Vagina (tissue), 2 donors: Measurements from ENCODE around the gene SAC3D1.

Source experiments
- POLR2A ChIP-seq, 2 donors: fragments of 450-650 bp; IDR thresholded peaks; one replicate each; pipeline ENCODE4 v1.6.1; 2017; ENCODE audit warnings: antibody characterized with exemption in 2 of 2, mild to moderate bottlenecking in 2 of 2, moderate library complexity in 2 of 2
- TF ChIP-seq, protein P1 (sequence below), 3 experiments: fragments of 450-650 bp in 2 of 3; fragments of 200-600 bp in 1 of 3; sonication (generic) in 1 of 3; IDR thresholded peaks; one replicate each; pipeline ENCODE4 v1.5.1; 2017 to 2019; ENCODE audit warnings: antibody characterized with exemption in 3 of 3, mild to moderate bottlenecking in 2 of 3, moderate library complexity in 2 of 3

DNA sequence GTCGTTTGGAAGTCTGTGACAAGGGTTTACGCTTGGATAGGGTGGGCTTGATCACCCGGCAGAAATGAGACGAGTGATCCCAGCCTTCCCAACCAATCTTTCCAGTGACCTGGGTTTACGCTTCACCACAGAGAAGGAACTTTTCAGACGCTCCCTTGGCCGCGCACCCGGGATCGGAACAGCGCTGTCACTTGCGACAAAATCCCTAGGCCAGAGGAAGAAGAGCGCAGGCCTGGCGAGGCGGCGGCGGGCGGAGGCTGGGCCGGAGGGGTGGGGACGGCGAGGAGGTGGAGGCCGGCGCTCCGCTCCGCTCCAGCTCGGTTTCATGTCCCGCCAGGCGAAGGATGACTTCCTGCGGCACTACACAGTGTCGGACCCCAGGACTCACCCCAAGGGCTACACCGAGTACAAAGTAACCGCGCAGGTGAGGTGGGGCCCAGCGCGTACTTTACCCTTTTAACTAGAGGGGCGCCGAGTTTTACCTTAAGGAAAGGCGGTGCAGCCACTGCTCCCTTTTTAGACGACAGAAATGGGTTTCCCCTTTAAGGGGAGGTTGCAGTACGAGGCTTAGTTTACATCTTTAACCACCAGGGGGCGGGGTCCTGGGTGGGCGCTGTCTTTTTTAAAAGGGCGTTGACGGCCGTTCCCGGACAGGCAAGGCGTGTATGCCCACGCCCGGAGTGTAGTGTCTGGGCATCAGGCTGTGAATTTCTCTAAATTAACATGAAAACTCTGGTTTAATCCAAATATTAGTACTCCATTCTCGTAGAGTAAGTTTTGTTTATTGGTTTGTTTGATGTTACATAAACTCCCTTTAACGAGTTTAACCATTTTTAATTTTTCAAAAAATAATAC, 13.6 kb upstream of the SAC3D1 start, which contains the start of gene SNX15:
- TF ChIP-seq, protein P1, sequence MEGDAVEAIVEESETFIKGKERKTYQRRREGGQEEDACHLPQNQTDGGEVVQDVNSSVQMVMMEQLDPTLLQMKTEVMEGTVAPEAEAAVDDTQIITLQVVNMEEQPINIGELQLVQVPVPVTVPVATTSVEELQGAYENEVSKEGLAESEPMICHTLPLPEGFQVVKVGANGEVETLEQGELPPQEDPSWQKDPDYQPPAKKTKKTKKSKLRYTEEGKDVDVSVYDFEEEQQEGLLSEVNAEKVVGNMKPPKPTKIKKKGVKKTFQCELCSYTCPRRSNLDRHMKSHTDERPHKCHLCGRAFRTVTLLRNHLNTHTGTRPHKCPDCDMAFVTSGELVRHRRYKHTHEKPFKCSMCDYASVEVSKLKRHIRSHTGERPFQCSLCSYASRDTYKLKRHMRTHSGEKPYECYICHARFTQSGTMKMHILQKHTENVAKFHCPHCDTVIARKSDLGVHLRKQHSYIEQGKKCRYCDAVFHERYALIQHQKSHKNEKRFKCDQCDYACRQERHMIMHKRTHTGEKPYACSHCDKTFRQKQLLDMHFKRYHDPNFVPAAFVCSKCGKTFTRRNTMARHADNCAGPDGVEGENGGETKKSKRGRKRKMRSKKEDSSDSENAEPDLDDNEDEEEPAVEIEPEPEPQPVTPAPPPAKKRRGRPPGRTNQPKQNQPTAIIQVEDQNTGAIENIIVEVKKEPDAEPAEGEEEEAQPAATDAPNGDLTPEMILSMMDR (IDR thresholded peaks at IDR 0.05), result peak in 2 of 3 experiments; percentile 37 to 63
- TF ChIP-seq POLR2A (IDR thresholded peaks at IDR 0.05), result peak in 1 of 2 donors; percentile 45
